HG02852 (cell line): ENCODE data around the gene ACOT11.
"Not testable (repeated sequence)": the region's sequence is repeated elsewhere in the genome, so short reads cannot be mapped to it uniquely, and the experiment has no call there.

Experiments
- ATAC-seq: cut with Tn5 transposase; IDR thresholded peaks from one replicate; pipeline ENCODE4 v1.9.1; 2021; ENCODE audit warnings: mild to moderate bottlenecking, moderate library complexity; ENCODE audit not compliant: unreplicated experiment

Gene ACOT11

DNA sequence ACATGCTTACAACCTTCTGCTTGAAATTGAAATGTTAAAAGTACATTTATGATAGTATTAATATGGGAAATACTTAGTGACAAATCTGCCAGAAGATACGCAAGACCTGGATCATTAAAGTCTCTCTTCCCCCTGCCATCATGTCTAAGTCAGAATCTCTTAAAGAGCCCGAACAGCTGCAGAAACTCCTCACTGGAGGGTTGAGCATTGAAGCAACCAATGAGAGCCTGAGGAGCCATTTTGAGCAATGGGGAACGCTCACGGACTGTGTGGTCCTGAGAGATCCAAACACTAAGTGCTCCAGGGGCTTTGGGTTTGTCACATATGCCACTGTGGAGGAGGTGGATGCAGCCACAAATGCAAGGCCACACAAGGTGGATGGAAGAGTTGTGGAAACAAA lies 11.4 kb upstream of the ACOT11 start:
- ATAC-seq, result not testable (repeated sequence)

DNA sequence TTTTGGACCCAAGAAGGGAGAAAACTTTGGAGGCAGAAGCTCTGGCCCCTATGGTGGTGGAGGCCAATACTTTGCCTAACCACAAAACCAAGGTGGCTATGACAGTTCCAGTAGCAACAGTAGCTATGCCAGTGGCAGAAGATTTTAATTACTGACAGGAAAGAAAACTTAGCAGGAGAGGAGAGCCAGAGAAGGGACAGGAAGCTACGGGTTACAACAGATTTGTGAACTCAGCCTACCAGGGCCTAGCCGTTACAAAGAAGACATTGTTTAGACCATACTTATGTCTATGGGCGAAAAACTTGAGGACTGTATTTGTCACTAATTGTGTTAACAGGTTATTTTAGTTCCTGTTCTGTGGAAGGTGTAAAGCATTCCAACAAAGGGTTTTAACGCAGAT lies 10.4 kb upstream of the ACOT11 start:
- ATAC-seq, result no peak

DNA sequence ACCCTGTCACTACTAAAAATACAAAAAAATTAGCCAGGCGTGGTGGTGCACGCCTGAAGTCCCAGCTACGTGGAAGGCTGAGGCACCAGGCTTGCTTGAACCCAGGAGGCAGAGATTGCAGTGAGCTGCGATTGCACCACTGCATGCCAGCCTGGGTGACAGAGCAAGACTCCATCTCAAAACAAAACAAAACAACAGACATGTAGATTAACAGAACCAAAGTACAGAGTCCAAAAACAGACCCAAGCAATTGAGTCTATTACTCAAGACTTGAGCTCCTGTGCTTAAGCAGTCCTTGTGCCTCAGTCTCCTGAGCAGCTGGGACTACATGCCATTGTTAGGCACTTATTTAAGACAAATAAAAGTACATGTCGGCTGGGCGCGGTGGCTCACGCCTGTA lies 9.5 kb upstream of the ACOT11 start:
- ATAC-seq, result no peak

DNA sequence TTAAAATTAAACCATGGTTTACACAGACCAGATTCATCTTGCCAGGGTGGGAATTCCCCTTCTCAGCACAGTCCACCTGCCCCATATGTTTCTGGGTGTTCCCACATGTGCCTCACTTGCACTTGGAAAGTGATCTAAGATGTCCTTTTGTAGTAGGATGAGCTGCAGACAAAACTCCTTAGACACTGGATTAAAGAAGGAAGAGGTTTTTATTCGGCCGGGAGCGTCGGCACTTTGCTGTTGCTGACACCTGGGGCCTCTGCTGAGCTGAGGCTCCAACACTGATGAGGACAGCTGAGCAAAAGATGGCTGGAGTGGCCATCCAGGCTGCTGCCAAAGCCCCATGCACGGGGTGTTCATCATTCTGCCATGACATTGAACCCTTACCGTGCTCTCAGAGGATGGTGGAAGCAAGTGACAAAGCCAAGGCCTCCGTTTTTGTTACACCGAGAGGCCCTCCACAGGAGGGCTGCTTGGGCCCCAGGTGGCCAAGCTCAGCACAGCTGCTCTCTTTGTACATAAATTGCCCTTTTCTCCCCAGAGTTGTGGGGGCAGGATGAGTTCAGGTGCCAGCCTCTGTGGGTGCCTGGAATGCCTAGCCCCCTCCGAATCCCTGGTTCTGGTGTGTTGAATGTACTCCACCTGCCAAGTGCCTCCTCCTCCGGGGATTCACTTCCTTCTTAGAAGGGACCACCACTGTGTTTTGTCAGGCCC lies 7.3 kb upstream of the ACOT11 start:
- no peak for ATAC-seq

DNA sequence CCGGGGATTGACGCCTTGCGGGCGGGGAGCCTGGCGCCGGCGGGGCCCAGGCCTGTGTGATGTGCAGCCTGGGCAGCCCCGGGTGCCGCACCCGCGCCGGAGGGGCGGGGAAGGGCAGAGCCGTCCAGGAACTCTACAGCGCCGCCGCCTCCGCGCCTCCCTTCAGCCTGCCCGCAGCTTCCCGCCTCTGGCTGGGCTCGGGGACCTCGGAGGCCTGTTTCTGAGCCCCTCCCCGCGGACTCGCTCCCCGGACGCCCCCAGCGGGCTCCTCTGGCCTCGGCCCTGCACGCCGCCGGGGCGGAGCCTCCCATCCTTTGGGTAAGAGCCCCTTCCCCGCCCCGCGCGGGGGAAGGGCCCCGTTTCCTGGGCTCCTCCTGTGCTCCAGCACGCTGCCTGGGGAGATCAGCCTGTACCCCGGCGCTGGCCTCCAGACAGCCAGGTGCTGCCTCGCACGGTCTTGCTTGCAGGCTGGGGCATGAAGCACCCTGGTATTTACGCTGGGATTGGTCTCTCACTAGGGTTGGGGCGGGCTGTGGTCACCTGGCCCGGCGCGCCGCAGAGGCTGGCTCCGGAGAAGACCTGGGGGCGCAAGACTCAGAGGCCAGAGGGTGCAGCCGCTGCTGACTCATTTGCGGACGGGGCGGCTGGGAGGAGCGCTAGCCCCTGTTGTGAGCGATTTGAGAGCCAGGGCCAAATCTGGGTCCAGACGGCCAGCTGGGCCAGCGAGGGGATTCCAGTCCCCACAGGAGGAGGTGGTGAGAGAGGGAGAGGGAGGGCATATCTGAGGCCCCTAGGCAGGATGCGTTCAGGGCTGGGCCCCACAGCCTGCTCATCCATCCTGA lies 5.7 kb upstream of the ACOT11 start:
- peak; percentile 72 for ATAC-seq

DNA sequence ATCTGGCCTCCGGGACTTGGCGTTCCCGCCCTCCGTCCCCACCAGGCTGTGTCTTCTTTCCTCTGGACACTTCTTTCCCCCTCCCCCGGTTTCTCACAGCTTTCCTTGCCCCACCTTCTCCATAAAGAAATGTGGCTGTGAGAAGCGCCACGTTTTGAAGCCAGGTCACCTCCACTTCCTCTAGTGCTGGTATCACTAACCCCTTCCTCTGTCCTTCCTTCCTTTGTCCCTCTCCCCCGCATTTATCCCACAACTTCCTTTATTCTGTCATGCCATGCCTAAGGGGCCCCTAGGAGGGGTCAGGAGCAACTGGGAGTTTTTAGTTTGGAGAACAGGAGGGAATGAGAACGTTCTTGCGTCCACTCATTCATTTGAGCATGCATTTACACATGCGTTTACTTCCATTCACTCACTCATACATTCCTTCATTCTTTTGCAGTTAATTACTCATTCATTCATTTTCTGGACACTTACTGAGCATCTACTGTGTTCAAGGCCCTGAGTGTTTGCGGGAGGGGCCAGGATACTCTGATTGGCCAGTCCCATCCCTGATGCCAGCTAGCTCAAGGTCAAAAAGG lies 5.0 kb upstream of the ACOT11 start:
- ATAC-seq, result no peak

DNA sequence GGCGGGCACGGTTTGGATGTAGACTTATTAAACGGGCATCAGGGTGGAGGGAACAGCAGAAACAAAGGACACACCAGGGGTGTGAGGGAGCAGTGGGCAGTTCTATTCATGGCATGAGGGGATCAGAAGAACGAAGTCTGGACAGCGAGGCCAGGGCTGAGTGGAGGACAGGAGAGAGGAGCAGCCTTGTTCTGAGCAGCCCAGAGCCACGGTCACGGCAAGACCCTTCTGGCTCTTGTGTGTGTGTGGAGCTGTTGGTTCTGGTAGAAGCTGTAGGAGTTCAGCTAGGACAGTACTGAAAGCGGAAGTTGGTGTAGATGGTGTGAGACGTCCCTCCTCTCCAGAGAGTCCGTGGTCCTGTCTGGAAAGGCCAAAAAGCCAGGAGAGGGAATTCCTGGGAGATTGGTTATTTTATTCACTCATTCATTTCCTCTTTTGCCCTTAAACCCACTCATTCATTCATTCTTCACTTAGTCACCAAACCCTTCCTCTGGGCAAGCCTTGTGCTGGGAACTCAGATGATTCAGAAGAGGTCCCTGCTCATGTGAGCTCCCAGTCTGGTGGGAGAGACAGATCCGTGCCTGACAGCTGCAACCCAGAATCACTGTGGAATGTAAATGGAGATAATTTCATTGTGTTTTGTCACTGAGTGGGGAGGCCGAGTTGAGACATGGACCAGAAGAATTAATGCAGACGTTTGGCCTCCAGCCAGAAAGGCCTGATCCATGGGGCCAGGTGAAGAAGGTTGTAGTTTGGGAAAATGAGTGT lies 4.1 kb upstream of the ACOT11 start:
- ATAC-seq, result no peak

DNA sequence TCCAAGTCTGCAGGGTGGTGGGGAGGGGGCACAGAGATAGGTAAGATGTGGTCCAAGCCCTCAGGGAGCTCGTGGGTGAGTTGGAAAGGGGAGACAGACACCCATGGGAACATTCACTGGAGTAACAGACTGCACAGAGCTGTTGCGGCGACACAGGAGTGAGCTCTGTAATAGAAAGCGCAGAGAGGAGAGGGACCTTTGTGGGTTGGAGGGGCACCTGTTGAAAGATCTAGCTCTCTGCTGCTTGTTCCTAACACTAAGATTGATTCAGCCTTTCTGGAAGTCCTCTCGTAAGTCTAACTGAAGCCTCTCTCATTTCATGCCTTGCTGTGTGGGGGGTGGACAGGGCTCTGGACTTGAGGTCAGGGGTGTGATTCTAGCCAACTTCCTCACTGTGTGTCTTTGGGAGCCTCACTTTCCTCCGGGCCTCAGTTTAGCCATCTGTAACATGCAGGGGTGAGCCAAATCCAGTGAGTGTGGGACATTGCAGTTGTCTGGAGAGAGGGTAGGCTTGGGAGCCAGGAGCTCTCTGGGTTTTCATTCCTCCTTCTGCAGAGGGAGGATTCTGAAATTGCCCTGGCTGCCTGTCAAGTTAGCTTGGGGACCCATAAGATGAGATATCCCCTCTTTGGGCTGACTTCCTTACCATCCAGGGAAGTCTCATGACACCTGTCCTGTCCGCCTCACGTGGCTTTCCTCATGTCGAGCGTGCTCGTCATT lies 2.0 kb upstream of the ACOT11 start:
- no peak for ATAC-seq

DNA sequence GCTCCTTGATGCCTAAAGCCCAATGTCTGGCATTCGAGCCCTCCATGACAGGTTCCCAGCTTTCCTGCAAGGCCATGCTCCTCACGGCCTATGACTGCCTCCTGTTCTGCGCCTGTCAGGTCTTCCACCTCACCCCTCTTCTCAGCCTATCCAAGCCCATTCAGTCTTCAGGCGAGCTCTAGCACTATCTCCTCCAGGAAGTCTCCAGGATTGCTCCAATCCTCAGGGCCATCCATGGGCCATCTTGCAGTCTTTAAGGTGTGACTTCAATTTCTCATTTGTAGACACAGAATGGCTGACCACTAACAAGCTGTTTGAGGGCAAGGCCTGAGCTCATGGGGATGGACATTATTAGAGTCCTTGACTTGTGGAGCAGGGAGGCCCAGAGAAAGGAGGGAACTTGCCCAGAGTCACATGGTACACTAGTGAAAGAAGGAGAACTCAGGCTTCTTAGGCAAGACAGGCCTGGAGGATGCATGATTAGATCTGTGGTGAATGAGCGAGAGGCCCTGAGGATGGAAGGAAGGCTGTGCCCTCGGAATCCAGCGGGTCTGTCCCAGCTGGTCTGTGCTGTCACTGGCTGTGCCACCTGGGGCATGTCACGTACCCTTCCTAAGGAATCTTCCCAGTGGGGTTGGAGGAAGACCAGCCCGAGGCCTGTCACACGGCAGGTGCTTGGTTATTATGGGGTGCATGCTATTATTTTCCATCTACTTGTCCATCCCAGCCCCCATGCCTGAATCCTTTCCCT lies 1.2 kb upstream of the ACOT11 start:
- ATAC-seq, result no peak

DNA sequence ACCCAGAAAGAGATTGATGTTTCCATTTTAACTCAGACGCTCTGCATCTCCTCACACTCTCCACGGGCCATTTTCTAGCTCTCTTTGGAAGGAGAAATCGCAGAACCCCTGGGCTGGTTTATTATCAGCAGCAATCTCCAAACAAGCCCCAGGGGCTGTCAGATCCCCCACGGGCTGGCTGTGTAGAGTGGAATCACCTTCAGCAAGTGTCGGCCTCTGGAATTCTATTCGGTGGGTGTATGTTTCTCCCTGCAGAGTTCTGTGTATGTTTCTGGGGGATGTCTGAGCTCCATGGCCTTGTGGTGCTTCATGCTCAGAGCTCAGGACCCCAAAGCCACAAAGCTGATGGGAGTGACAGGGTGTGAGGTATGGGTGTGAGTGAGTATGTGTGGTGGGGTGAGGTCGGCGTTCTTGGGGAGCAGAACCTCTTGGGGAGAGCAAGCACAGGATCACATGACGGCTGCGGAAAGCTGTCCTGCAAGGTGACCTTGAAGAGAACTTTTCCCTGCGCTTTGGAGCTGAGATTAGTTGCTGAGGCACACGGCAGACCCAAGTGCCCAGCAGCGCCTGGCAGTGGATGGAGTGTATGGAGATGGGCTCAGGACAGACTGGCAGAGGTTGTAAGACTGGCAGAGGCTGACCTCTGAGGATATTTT lies 489 bp downstream of the ACOT11 start:
- ATAC-seq, result no peak

DNA sequence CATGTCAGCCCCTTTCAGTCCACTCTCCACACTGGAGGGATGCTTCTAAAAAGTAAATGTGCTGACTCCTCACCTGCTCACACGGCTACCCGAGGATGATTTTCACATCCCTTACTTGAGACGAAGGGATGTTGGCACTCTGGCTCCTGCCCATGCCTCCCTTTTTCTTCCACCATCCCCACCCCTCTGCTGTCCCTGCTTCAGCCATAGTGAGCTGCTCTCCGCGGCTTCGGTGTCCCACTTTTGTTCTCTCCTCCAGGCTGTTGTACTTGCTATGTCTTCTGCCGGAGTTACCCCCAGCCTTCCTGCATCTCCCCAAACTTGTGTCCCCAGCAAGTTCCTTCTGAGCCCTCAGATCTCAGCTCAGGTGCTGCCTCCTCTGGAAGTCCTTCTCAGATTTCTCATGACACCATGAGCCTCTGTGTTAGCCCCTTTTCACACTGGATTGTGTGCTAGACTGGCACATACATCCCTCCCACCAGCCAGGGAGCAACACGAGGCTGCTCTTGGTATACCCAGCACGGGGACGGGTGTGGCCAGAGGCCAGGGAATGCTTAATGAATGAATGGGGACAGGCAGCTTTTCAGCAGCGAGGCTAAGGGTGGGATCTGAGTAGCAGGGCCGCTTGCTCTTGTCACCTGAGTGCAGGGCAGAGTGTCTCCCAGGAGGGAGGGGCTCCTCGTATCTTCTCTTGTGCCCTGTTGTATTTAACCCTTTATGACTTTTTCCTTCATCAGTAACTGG lies 1.3 kb downstream of the ACOT11 start:
- ATAC-seq, result no peak

DNA sequence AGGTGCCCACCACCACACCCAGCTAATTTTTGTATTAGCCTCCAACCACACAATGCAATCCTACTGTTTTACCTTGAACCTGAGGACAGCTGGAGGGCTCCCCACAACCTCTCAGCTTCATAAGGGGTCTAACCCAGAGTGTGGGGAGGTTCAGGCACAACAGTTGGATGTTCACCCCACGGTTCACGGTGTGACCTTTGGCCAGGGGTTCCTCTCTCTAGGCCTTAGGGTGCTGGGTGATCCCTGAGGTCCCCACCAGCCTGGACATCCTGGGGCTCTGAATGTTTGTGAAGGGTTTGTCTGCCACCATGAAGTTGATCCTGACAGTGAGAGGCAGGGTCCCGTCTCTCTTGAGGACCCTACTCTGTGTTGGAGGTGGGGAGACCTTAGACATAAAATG lies 3.9 kb downstream of the ACOT11 start:
- no peak for ATAC-seq

DNA sequence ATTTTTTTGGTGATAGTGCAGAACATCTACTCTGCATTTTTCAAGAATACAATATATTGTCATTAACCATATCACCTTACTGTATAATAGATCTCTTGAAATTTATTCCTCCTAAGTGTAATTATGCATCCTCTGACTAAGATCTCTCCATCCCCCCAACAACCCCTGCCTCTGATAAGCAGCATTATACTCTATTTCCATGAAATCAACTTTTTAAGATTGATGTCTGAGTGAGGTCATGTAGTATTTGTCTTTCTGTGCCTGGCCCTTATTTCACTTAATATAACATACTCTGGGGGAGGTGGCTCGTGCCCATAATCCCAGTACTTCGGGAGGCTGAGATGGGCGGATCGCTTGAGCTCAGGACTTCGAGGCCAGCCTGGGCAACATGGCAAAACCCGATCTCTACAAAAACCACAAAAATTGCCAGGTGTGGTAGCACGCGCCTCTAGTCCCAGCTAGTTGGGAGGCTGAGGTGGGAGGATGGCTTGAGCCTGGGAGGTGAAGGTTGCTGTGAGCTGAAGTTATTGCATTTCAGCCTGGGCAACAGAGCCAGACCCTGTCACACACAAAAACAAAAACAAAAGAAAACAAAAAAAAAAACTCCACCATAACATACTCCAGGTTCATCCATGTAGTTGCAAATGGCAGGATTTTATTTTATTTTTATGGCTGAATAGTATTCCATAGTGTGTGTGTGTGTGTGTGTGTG lies 5.7 kb downstream of the ACOT11 start:
- ATAC-seq, result no peak

DNA sequence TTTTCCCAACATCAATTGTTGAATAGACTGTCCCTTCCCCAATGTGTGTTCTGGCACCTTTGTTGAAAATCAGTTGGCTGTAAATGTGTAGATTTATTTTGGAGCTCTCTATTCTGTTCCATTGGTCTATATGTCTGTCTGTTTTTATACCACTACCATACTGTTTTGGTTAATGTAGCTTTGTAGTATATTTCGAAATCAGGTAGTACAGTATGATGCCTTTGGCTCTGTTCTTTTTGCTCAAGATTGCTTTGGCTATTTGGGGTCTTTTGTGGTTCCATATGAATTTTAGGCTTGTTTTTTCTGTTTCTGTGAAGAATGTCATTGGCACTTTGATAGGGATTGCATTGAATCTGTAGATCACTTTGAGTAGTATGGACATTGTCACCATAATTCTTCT lies 8.1 kb downstream of the ACOT11 start:
- no peak for ATAC-seq

DNA sequence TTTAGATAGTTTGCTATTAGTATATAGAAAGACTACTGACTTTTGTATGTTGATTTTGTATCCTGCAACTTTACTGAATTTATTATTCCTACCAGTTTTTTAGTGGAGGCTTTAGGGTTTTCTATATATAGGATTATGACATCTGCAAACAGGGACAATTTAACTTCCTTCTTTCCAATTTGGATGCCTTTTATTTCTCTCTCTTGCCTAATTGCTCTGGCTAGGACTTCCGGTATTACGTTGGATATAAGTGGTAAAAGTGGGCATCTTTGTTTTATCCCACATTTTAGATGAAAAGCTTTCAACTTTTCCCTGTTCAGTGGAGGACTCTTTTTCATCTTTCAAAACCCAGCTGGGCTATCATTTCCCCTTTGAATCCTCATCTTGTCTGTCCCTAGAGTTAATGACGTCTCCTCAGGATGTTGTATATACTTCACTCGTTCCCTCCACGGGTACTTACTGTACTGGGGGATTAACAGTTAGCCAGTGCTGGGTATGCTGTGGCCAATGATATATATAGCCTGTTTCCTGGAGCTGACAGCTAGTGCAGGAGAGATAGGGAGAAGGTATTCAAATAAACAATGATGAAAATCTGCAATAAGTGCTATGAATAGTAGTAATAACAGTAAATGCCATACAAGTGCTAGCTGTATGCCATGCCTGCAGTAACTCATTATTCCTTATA lies 9.8 kb downstream of the ACOT11 start:
- ATAC-seq, result no peak

DNA sequence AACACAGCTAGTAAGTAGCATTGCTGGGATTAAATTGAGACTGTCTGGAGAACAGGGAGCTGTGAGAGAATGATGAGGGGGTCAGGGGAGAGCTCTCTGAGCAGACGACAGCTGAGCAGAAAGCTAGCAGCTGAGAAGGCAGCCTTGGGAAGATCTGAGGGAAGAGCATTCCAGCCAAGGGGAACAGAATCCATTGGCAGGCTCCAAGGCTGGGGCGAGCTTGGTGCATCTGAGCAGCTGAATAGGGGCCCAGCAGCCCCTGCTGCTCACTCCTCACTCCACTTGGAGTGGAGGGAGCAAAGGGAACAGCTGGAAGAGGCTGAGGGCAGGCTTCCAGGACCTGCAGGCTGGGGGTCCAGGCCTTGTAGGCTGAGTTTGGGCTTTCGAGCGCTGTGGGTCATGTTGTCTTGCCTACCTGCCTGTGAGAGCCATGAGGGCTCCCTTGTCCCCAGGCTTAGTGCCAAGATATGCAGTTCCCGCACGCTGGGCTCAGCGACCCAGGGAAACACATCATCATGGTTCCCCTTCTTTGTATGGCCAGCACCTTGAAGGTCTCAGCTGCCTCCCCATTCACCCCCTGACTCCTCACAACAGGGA lies 10.5 kb downstream of the ACOT11 start:
- no peak for ATAC-seq

DNA sequence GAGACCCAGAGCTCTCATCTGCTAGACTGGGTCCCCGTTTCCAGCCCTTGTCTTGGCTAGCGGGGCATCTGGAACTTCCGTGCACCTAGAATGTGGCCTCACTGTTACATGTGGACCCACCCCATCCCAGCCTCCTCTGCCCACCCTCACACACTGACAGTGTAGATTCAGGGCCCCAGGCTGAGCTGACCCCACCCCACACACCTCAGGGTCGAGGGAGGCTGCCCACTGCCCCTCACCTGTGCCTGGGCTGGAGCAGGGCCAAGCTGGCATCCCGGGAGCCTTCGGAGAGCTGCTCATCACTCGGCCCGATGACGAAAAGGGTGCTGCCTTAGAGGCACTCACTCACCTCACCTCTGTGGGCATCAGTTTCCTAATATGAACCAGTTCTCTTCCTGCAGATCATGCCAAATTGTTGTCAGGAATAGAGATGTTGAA lies 11.1 kb downstream of the ACOT11 start:
- ATAC-seq, result no peak
